NCI-H1417 treated with DMSO at 0.1 percent for 48 hours (cell line): Measurements from ENCODE around the gene IL37.

ENCODE experiments used
- DNase-seq: peaks from one replicate; lab custom pipeline; 2025; lab: John Stamatoyannopoulos, UW

The IL37 gene

GRCh38 chr2:112910865-112911264 lies at the start of gene IL37:
IL37 (plus strand) TSS chr2:112911165; CDS start chr2:112913013, 1,848 bp downstream.
- no peak for DNase-seq

- DNase-seq = no peak
Measured at GRCh38 chr2:112864072-112864471, 46.9 kb upstream of the IL37 start.

- no peak for DNase-seq
Measured at GRCh38 chr2:112866128-112866835, 44.7 kb upstream of the IL37 start.

GRCh38 chr2:112867701-112868631 lies 43.0 kb upstream of the IL37 start:
- DNase-seq = no peak

- DNase-seq = peak; percentile 59
Measured at GRCh38 chr2:112869258-112869842, 41.6 kb upstream of the IL37 start.

- DNase-seq = no peak
Measured at GRCh38 chr2:112870841-112871835, 39.8 kb upstream of the IL37 start.

GRCh38 chr2:112876257-112876970 lies 34.6 kb upstream of the IL37 start:
- no peak for DNase-seq

- DNase-seq = no peak
Measured at GRCh38 chr2:112876971-112877361, 34.0 kb upstream of the IL37 start.

- DNase-seq = no peak
Measured at GRCh38 chr2:112877423-112877822, 33.5 kb upstream of the IL37 start.

- DNase-seq = no peak
Measured at GRCh38 chr2:112879491-112880041, 31.4 kb upstream of the IL37 start.

- no peak for DNase-seq
Measured at GRCh38 chr2:112880091-112880531, 30.9 kb upstream of the IL37 start.

- DNase-seq = no peak
Measured at GRCh38 chr2:112880696-112881095, 30.3 kb upstream of the IL37 start.

GRCh38 chr2:112881217-112881985 lies 29.6 kb upstream of the IL37 start:
- DNase-seq = no peak

- no peak for DNase-seq
Measured at GRCh38 chr2:112883669-112884068, 27.3 kb upstream of the IL37 start.

- no peak for DNase-seq
Measured at GRCh38 chr2:112884869-112885505, 26.0 kb upstream of the IL37 start.

GRCh38 chr2:112885506-112885902 lies 25.5 kb upstream of the IL37 start:
- DNase-seq = no peak

GRCh38 chr2:112886291-112886690 lies 24.7 kb upstream of the IL37 start:
- DNase-seq = no peak

- no peak for DNase-seq
Measured at GRCh38 chr2:112887964-112888749, 22.8 kb upstream of the IL37 start.
